Measurements from ENCODE around the gene METTL9.

DNA sequence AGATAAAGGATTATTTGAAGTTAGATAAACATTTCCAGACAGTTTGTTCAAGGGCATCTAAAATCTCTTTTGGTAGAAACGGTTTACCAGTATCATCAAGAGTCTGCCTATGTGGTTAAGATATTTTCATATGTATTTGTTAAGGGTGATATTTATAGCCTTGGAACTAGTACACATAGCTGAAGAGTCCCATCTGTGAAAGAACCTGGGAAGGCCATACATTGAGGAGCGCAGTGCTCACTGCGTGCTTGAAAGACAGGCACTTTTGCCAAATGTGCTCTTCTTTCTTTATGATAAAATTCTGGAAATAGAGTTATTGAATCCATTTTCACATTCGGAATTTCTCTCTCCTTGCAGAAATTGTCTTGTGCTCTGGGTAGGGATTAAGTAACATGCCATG, 45.3 kb downstream of the METTL9 start:
- TF ChIP-seq POLR2A (IDR thresholded peaks at IDR 0.05), result no peak
- TF ChIP-seq, protein P1, sequence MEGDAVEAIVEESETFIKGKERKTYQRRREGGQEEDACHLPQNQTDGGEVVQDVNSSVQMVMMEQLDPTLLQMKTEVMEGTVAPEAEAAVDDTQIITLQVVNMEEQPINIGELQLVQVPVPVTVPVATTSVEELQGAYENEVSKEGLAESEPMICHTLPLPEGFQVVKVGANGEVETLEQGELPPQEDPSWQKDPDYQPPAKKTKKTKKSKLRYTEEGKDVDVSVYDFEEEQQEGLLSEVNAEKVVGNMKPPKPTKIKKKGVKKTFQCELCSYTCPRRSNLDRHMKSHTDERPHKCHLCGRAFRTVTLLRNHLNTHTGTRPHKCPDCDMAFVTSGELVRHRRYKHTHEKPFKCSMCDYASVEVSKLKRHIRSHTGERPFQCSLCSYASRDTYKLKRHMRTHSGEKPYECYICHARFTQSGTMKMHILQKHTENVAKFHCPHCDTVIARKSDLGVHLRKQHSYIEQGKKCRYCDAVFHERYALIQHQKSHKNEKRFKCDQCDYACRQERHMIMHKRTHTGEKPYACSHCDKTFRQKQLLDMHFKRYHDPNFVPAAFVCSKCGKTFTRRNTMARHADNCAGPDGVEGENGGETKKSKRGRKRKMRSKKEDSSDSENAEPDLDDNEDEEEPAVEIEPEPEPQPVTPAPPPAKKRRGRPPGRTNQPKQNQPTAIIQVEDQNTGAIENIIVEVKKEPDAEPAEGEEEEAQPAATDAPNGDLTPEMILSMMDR (IDR thresholded peaks at IDR 0.05), result no peak

Measured in right lobe of liver (tissue), 4 donors.